HT1080 (cell line): ENCODE data around the gene NHLRC2. TPM values are rescaled to one million over a fixed set of nuclear protein-coding genes. Genes with fewer than 3 reads are reported as not detected.
"Not testable (repeated sequence)": the region's sequence is repeated elsewhere in the genome, so short reads cannot be mapped to it uniquely, and the experiment has no call there.

Experiments
- DNase-seq: peaks from one replicate; pipeline ENCODE4 v3.0.0-alpha.2; 2015; ENCODE audit warnings: low read depth
- total RNA-seq: library from RNA; depleted of rRNA; stranded (reverse); fragments of >200 nt; shearing (Covaris generic); gene quantifications from 2 replicates; pipeline ENCODE4 v1.2.3, GENCODE V29; 2014

NHLRC2 gene
- total RNA-seq, 1 experiment from 2014 or later = 28.0 TPM

GRCh38 chr10:113939212-113939860, 84.9 kb downstream of the NHLRC2 start:
- DNase-seq = peak; percentile 11

GRCh38 chr10:113941140-113941539, 86.7 kb downstream of the NHLRC2 start:
- no peak for DNase-seq

- not testable (repeated sequence) for DNase-seq
Measured at GRCh38 chr10:113943196-113943595, 88.7 kb downstream of the NHLRC2 start.

- peak; percentile 67 for DNase-seq
Measured at GRCh38 chr10:113945075-113945686, 90.7 kb downstream of the NHLRC2 start.

- DNase-seq = no peak
Measured at GRCh38 chr10:113945687-113946085, 91.2 kb downstream of the NHLRC2 start.

GRCh38 chr10:113947184-113948041, 93.0 kb downstream of the NHLRC2 start:
- peak; percentile 62 for DNase-seq

- no peak for DNase-seq
Measured at GRCh38 chr10:113948048-113948447, 93.6 kb downstream of the NHLRC2 start.

- no peak for DNase-seq
Measured at GRCh38 chr10:113950268-113950667, 95.8 kb downstream of the NHLRC2 start.

GRCh38 chr10:113953505-113954272, 99.2 kb downstream of the NHLRC2 start:
- peak; percentile 16 for DNase-seq

- no peak for DNase-seq
Measured at GRCh38 chr10:113954409-113954808, 99.9 kb downstream of the NHLRC2 start.

- peak; percentile 21 for DNase-seq
Measured at GRCh38 chr10:113957013-113957412, 102.6 kb downstream of the NHLRC2 start.

- DNase-seq = peak; percentile 90
Measured at GRCh38 chr10:113958631-113959382, 104.3 kb downstream of the NHLRC2 start.

- no peak for DNase-seq
Measured at GRCh38 chr10:113959383-113959760, 104.9 kb downstream of the NHLRC2 start.

GRCh38 chr10:113960617-113961181, 106.2 kb downstream of the NHLRC2 start:
- DNase-seq = peak; percentile 17

- DNase-seq = no peak
Measured at GRCh38 chr10:113961182-113962031, 106.9 kb downstream of the NHLRC2 start.

- DNase-seq = no peak
Measured at GRCh38 chr10:113965077-113965476, 110.6 kb downstream of the NHLRC2 start.

- DNase-seq = no peak
Measured at GRCh38 chr10:113965683-113966082, 111.2 kb downstream of the NHLRC2 start.
